NCI-H2081 (cell line): ENCODE results near the gene CREG1.
"Not testable (repeated sequence)": the region's sequence is repeated elsewhere in the genome, so short reads cannot be mapped to it uniquely, and the experiment has no call there.

Experiments used
- DNase-seq, 2 experiments: peaks; one replicate each; lab custom pipeline; 2025; lab: John Stamatoyannopoulos, UW

CREG1 gene

GRCh38 chr1:167563579-167564246 is 10.2 kb upstream of the CREG1 start:
- peak in 1 of 2 experiments; percentile 9 for DNase-seq

GRCh38 chr1:167562702-167563101 is 9.1 kb upstream of the CREG1 start:
- DNase-seq = no peak

- no peak for DNase-seq
Measured at GRCh38 chr1:167561753-167562152, 8.2 kb upstream of the CREG1 start.

GRCh38 chr1:167555971-167556714 is 2.6 kb upstream of the CREG1 start:
- DNase-seq = peak; percentile 70 to 74

- DNase-seq = not testable (repeated sequence)
Measured at GRCh38 chr1:167555072-167555471, 1.5 kb upstream of the CREG1 start.

GRCh38 chr1:167554028-167554779 is 642 bp upstream of the CREG1 start:
- no peak for DNase-seq

- DNase-seq = no peak
Measured at GRCh38 chr1:167551362-167551761, 2.2 kb downstream of the CREG1 start.

- no peak for DNase-seq
Measured at GRCh38 chr1:167548059-167548932, 5.3 kb downstream of the CREG1 start.

- DNase-seq = no peak
Measured at GRCh38 chr1:167546935-167547334, 6.6 kb downstream of the CREG1 start.

GRCh38 chr1:167545349-167545748 is 8.2 kb downstream of the CREG1 start:
- DNase-seq = no peak

- DNase-seq = no peak
Measured at GRCh38 chr1:167544447-167545093, 9.0 kb downstream of the CREG1 start.

GRCh38 chr1:167543199-167543990 is 10.2 kb downstream of the CREG1 start:
- no peak for DNase-seq

GRCh38 chr1:167542109-167543032 is 11.2 kb downstream of the CREG1 start:
- no peak for DNase-seq

- DNase-seq = no peak
Measured at GRCh38 chr1:167541610-167542009, 12.0 kb downstream of the CREG1 start.

GRCh38 chr1:167541003-167541402 is 12.6 kb downstream of the CREG1 start:
- DNase-seq = no peak

GRCh38 chr1:167538657-167539056 is 14.9 kb downstream of the CREG1 start:
- DNase-seq = no peak

- DNase-seq = peak; percentile 70 to 84
Measured at GRCh38 chr1:167533851-167534300, 19.7 kb downstream of the CREG1 start.

GRCh38 chr1:167532964-167533824 is 20.4 kb downstream of the CREG1 start:
- DNase-seq = no peak
